ENCODE results near the gene NFIX.

Gene NFIX

DNA sequence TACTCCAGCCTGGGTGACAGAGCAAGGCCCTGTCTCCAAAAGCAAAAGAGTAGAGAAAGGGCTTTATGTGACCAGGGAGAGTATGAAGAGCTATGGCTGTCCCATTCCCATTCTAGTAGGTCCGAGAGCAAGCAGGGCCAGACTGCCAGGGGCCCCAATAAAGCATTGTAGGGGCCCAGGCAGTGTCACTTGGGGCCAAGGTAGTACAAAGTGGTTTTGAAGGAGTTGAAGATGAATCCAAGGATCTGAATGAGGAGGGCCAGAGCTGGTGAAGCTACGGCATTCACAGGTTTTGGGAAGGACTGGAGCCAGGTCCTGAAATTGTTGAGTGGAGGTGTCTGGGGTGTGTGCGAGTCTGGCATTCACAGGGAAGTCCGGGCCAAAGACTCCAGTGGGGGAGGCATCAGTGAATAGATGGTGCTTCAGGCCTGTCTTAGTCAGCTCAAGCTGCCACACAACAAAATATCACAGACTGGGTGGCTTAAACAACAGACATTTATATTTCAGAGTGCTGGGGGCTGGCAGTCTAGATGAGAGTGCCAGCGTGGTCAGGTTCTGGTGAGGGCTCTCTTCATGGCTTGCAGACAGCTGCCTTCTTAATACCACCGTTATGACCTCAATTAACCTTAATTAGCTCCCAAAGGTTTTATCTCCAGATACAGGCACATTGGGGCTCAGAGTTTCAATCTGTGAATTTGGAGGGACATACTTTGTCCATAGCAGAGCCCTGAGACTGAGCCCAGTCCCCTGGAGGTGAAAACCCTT, 132.7 kb downstream of the NFIX start:
- no peak overlapping the region for H3K27ac ChIP-seq (ENCODE audit: low read length)
- no peak overlapping the region for H3K9ac ChIP-seq (ENCODE audit: low read depth, low read length)
- ATAC-seq (ENCODE audit: insufficient read depth, low read depth) (no peak), DNase-seq (no peak)
- no peak for TF ChIP-seq EZH2 (IDR thresholded peaks at IDR 0.05; ENCODE audit: borderline replicate concordance, low read depth, low read length, severe bottlenecking)
- TF ChIP-seq, protein P1, sequence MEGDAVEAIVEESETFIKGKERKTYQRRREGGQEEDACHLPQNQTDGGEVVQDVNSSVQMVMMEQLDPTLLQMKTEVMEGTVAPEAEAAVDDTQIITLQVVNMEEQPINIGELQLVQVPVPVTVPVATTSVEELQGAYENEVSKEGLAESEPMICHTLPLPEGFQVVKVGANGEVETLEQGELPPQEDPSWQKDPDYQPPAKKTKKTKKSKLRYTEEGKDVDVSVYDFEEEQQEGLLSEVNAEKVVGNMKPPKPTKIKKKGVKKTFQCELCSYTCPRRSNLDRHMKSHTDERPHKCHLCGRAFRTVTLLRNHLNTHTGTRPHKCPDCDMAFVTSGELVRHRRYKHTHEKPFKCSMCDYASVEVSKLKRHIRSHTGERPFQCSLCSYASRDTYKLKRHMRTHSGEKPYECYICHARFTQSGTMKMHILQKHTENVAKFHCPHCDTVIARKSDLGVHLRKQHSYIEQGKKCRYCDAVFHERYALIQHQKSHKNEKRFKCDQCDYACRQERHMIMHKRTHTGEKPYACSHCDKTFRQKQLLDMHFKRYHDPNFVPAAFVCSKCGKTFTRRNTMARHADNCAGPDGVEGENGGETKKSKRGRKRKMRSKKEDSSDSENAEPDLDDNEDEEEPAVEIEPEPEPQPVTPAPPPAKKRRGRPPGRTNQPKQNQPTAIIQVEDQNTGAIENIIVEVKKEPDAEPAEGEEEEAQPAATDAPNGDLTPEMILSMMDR (IDR thresholded peaks at IDR 0.05; ENCODE audit: borderline replicate concordance, extremely low read depth, low read length, poor library complexity, severe bottlenecking), result no peak
- H2AFZ ChIP-seq (ENCODE audit: low read depth, low read length), result no peak overlapping the region
- no peaks in the 10 kb centered on the region for H3K9me3 ChIP-seq (ENCODE audit: insufficient read depth, low read length, severe bottlenecking)
- H4K20me1 ChIP-seq (ENCODE audit: insufficient read depth, low read length), result peaks cover 75% of the 10 kb centered on the region
- no peak overlapping the region for H3K4me3 ChIP-seq (ENCODE audit: low read depth in 1 of 2, low read length in 2 of 2)
- H3K4me1 ChIP-seq (ENCODE audit: insufficient read depth, low read length), result no peaks in the 10 kb centered on the region
- H3K36me3 ChIP-seq (ENCODE audit: insufficient read depth, low read length), result peaks cover 40% of the 10 kb centered on the region
- H3K79me2 ChIP-seq (ENCODE audit: insufficient read depth, low read length), result peaks cover 93% of the 10 kb centered on the region
- H3K4me2 ChIP-seq (ENCODE audit: insufficient read depth, low read length), result no peak overlapping the region
- no peaks in the 10 kb centered on the region for H3K27me3 ChIP-seq (ENCODE audit: insufficient read depth, low read length, poor library complexity)

DNA sequence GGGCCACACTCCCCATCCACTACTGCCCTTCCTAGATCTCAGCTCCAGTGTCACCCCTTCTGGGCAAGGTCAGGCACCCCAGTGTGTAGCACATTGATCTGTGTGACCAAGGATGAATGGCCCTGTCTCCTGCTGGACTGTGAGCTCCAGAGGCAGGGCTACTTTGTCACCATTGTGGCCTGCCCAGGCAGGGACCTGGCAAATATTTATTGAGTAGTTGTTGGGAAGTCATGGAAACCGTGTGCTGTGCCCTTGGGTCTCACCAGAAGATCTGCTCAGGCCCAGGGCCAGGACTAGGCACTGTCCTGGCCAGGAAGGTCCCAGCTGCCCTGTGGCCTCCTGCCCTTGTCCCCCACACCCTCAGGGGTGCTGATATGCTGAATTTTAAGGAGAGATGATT, 133.3 kb downstream of the NFIX start:
- ATAC-seq (ENCODE audit: insufficient read depth, low read depth) (no peak), DNase-seq (no peak)
- H3K9ac ChIP-seq (ENCODE audit: low read depth, low read length), result no peak overlapping the region
- no peak overlapping the region for H3K27ac ChIP-seq (ENCODE audit: low read length)
- no peak overlapping the region for H2AFZ ChIP-seq (ENCODE audit: low read depth, low read length)
- H4K20me1 ChIP-seq (ENCODE audit: insufficient read depth, low read length), result peaks cover 75% of the 10 kb centered on the region
- H3K4me1 ChIP-seq (ENCODE audit: insufficient read depth, low read length), result no peaks in the 10 kb centered on the region
- H3K4me2 ChIP-seq (ENCODE audit: insufficient read depth, low read length), result no peak overlapping the region
- H3K9me3 ChIP-seq (ENCODE audit: insufficient read depth, low read length, severe bottlenecking), result no peaks in the 10 kb centered on the region
- no peak for TF ChIP-seq EZH2 (IDR thresholded peaks at IDR 0.05; ENCODE audit: borderline replicate concordance, low read depth, low read length, severe bottlenecking)
- TF ChIP-seq, protein P1 (IDR thresholded peaks at IDR 0.05; ENCODE audit: borderline replicate concordance, extremely low read depth, low read length, poor library complexity, severe bottlenecking), result no peak
- no peaks in the 10 kb centered on the region for H3K27me3 ChIP-seq (ENCODE audit: insufficient read depth, low read length, poor library complexity)
- no peak overlapping the region for H3K4me3 ChIP-seq (ENCODE audit: low read depth in 1 of 2, low read length in 2 of 2)
- H3K36me3 ChIP-seq (ENCODE audit: insufficient read depth, low read length), result peaks cover 40% of the 10 kb centered on the region
- peaks cover 92% of the 10 kb centered on the region for H3K79me2 ChIP-seq (ENCODE audit: insufficient read depth, low read length)

DNA sequence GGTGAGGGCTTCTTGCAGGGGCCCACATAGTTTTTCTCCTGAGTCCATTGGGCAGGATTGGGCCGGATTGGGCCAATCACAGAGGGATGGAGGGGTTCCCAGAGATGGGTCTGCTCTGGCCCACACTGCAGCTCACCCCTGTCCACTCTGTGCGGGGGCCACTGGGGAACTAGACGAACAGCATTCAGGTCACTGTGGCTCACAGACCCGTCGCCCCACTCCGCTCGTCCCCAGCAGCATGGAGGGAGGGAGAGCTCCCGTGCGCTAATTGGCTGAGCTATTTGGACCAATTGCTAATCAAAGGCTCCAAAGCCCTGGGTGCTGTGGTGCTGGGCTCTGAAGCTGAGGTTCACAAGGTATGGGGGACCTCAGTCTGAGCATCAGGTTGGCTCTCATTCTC, 134.1 kb downstream of the NFIX start:
- Histone ChIP-seq H3K79me2 (ENCODE audit: insufficient read depth, low read length) (peaks cover 91% of the 10 kb centered on the region), H3K27ac (ENCODE audit: low read length) (no peak overlapping the region), H4K20me1 (ENCODE audit: insufficient read depth, low read length) (peaks cover 74% of the 10 kb centered on the region), H2AFZ (ENCODE audit: low read depth, low read length) (no peak overlapping the region), H3K36me3 (ENCODE audit: insufficient read depth, low read length) (peaks cover 42% of the 10 kb centered on the region), H3K9ac (ENCODE audit: low read depth, low read length) (no peak overlapping the region), H3K27me3 (ENCODE audit: insufficient read depth, low read length, poor library complexity) (no peaks in the 10 kb centered on the region), H3K4me2 (ENCODE audit: insufficient read depth, low read length) (no peak overlapping the region), H3K9me3 (ENCODE audit: insufficient read depth, low read length, severe bottlenecking) (no peaks in the 10 kb centered on the region), H3K4me3 (ENCODE audit: low read depth in 1 of 2, low read length in 2 of 2) (no peak overlapping the region), H3K4me1 (ENCODE audit: insufficient read depth, low read length) (no peaks in the 10 kb centered on the region)
- ATAC-seq (ENCODE audit: insufficient read depth, low read depth) (no peak), DNase-seq (no peak)
- TF ChIP-seq, protein P1 (IDR thresholded peaks at IDR 0.05; ENCODE audit: borderline replicate concordance, extremely low read depth, low read length, poor library complexity, severe bottlenecking), result no peak
- TF ChIP-seq EZH2 (IDR thresholded peaks at IDR 0.05; ENCODE audit: borderline replicate concordance, low read depth, low read length, severe bottlenecking), result no peak
